RWPE2 (cell line): ENCODE data around the gene ILKAP.
A peak's percentile ranks its signal among the peaks of the same experiment; 100 is the strongest.

Experiments used
- ATAC-seq: fragments of 200-7000 bp; cut with Tn5 transposase; 3 replicates; pipeline ENCODE4 v1.9.1; 2021; ENCODE audit warnings: low read depth
- DNase-seq: peaks from one replicate; pipeline ENCODE4 v3.0.0-alpha.2; 2020; ENCODE audit warnings: low spot score
- H3K27ac ChIP-seq: fragments of 450-650 bp; 2 replicates; pipeline ENCODE4 v1.5.1; 2017; ENCODE audit warnings: mild to moderate bottlenecking; ENCODE audit not compliant: poor library complexity, severe bottlenecking
- H3K27me3 ChIP-seq: fragments of 250-450 bp; sonication (Bioruptor Pico); 2 replicates; pipeline ENCODE4 v1.5.1; 2021; ENCODE audit warnings: mild to moderate bottlenecking, moderate library complexity; ENCODE audit not compliant: insufficient read depth, poor library complexity, severe bottlenecking
- H3K36me3 ChIP-seq: fragments of 250-450 bp; sonication (Bioruptor Pico); 2 replicates; pipeline ENCODE4 v1.5.1; 2020; ENCODE audit warnings: low read depth, mild to moderate bottlenecking, moderate library complexity
- H3K4me1 ChIP-seq: fragments of 250-450 bp; sonication (Bioruptor Pico); 2 replicates; pipeline ENCODE4 v1.5.1; 2021; ENCODE audit warnings: mild to moderate bottlenecking, moderate library complexity; ENCODE audit not compliant: insufficient read depth, poor library complexity, severe bottlenecking
- H3K4me3 ChIP-seq: fragments of 250-450 bp; sonication (Bioruptor Pico); 2 replicates; pipeline ENCODE4 v1.5.1; 2021; ENCODE audit warnings: mild to moderate bottlenecking, moderate library complexity; ENCODE audit not compliant: severe bottlenecking
- H3K9me3 ChIP-seq: fragments of 250-450 bp; sonication (Bioruptor Pico); 2 replicates; pipeline ENCODE4 v1.5.1; 2021; ENCODE audit warnings: mild to moderate bottlenecking, moderate library complexity; ENCODE audit not compliant: severe bottlenecking
- TF ChIP-seq, protein P1 (sequence below): fragments of 450-650 bp; IDR thresholded peaks from one replicate; pipeline ENCODE4 v1.5.1; 2017; ENCODE audit warnings: mild to moderate bottlenecking, moderate library complexity; ENCODE audit not compliant: poor library complexity, severe bottlenecking

Gene ILKAP

DNA sequence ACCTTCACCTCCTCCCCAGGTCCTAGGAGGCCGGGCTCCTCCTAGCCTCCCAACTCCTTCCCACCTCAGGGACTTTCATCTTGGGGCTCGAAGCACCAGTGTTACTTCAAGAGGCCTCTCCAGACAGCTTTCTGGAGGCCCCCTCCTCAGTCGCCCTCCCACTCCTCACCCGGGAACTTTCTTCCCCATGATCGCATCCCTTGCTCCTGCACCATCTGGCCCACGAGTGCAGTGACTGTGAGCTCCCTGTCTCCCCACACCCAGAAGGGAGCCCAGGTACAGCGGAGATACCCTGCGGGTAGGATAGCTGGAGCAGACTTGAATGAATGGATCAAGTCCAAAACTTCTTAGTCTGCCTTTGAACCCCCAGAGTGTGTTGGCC, 38.6 kb downstream of the ILKAP start:
- TF ChIP-seq, protein P1, sequence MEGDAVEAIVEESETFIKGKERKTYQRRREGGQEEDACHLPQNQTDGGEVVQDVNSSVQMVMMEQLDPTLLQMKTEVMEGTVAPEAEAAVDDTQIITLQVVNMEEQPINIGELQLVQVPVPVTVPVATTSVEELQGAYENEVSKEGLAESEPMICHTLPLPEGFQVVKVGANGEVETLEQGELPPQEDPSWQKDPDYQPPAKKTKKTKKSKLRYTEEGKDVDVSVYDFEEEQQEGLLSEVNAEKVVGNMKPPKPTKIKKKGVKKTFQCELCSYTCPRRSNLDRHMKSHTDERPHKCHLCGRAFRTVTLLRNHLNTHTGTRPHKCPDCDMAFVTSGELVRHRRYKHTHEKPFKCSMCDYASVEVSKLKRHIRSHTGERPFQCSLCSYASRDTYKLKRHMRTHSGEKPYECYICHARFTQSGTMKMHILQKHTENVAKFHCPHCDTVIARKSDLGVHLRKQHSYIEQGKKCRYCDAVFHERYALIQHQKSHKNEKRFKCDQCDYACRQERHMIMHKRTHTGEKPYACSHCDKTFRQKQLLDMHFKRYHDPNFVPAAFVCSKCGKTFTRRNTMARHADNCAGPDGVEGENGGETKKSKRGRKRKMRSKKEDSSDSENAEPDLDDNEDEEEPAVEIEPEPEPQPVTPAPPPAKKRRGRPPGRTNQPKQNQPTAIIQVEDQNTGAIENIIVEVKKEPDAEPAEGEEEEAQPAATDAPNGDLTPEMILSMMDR: no peak
- Histone ChIP-seq H3K4me1 (peaks cover 16% of the 10 kb centered on the region), H3K9me3 (no peaks in the 10 kb centered on the region), H3K27ac (no peak overlapping the region), H3K4me3 (no peak overlapping the region), H3K36me3 (peaks cover 17% of the 10 kb centered on the region), H3K27me3 (peaks cover 12% of the 10 kb centered on the region)
- DNase-seq (peak; percentile 28), ATAC-seq (no peak)

DNA sequence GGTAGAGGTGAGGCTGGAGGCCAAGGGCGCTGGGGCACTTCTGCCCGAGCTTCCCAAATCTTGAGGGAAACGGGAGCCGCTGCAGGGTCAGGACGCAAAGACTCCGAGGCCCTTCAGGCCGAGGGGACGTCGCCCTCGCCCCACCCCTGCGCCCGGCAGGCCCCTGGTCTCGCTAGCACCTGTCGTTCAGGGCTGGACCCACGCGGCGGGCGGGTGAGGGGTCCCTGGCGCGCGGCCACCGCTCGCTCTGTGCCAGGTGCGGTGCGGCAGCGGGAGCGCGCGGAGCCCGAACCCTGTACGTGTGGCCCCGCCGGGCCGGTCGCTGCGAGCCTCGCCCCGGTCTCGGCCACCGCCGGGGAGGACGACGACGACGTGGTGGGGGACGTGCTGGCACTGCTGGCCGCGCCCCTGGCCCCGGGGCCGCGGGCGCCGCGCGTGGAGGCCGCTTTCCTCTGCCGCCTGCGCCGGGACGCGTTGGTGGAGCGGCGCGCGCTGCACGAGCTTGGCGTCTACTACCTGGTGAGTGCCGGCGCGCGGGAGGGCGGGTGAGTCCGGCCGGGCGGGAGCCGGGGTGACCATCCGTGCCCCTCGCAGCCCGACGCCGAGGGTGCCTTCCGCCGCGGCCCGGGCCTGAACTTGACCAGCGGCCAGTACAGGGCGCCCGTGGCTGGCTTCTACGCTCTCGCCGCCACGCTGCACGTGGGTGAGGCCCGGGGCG, 39.9 kb downstream of the ILKAP start:
- Histone ChIP-seq H3K4me1 (peaks cover 7% of the 10 kb centered on the region), H3K27ac (no peak overlapping the region), H3K36me3 (peaks cover 10% of the 10 kb centered on the region), H3K4me3 (peak overlapping the region; percentile 9), H3K9me3 (no peaks in the 10 kb centered on the region), H3K27me3 (peaks cover 12% of the 10 kb centered on the region)
- DNase-seq (peak; percentile 57), ATAC-seq (peak; percentile 17; the same call in 2 of the 3 replicates)
- TF ChIP-seq, protein P1: no peak

DNA sequence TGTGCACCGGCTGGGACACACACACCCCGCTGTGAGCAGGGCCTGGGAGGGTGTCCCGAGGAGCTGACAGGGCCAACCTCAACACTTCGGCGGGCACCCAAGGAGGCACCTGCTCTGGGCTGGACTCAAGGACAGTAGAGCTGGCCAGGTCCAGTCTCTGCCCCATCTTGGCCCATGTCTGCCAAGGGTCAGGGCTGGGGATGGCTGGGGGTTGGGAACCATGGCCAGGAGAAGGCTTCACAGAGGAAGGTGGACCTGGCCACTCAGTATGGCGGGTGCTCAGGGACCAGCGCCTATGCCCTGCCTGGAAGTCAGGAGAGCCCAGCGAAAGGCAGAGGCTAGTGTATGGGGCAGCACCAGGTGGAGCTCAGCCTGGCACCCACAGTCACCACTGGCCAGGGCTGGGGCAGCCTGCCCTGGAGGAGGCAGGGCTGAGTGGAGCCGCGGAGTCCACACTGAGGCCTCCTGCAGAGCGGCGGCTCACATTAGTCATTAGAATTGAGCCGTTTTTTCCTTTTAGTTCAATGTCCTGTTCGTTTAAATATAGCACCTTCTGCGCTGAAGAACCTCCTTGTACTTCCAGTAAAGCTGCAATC, 40.6 kb downstream of the ILKAP start:
- H3K36me3 ChIP-seq: peaks cover 4% of the 10 kb centered on the region; the same call in 1 of the 2 replicates
- no peak overlapping the region for H3K4me3 ChIP-seq
- ATAC-seq: 0 out of 3 replicates have a peak, but pooled peaks have one; percentile 2
- no peaks in the 10 kb centered on the region for H3K9me3 ChIP-seq
- H3K27ac ChIP-seq: no peak overlapping the region
- TF ChIP-seq, protein P1: no peak
- peaks cover 12% of the 10 kb centered on the region for H3K27me3 ChIP-seq
- DNase-seq: peak; percentile 61
- peaks cover 3% of the 10 kb centered on the region for H3K4me1 ChIP-seq

DNA sequence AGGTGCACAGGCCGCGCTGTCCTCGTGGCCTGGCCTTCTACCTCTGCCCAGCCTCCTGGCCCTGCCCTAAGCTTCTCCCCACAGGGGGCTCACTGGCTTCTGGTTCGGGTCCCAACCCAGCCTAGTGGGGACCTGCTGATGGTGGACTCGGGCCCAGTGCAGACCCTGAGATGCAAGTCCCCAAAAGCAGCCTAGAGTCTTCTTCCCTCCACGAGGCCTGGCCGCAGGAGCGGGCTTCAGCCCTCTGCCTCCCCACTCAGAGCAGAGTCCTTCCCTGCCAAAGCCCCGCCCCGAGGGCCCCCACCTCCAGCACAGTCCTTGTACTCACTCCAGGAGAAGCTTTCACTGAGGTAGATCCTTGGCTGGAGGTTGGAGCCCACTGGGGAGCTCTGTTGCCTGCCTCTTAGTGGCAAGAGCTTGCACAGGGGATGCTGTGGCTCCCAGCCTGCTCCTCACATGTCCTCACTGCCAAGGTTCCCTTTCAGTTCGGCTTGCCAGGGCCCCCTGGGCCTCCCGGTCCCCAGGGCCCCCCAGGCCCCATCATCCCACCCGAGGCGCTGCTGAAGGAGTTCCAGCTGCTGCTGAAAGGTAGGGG, 41.1 kb downstream of the ILKAP start:
- H3K27me3 ChIP-seq: peaks cover 12% of the 10 kb centered on the region

More for the DNA sequence above, 41.1 kb downstream of the ILKAP start:
- H3K36me3 ChIP-seq: no peaks in the 10 kb centered on the region
- H3K27ac ChIP-seq: no peak overlapping the region
- DNase-seq (peak; percentile 34), ATAC-seq (no peak)
- TF ChIP-seq, protein P1: no peak
- no peak overlapping the region for H3K4me3 ChIP-seq
- peaks cover 3% of the 10 kb centered on the region for H3K4me1 ChIP-seq
- H3K9me3 ChIP-seq: no peaks in the 10 kb centered on the region
